Adrenal gland (tissue), 5 donors: ENCODE measurements around the gene BCAP29.

Experiments used
- CTCF ChIP-seq, 6 experiments: fragments of 450-650 bp in 4 of 6; fragments of 200-600 bp in 2 of 6; sonication (generic) in 1 of 6; IDR thresholded peaks; 1 replicate in 5 of 6; 2 replicates in 1 of 6; pipeline versions ENCODE4 v1.5.1 to v1.8.0; 2016 to 2021; ENCODE audit warnings: antibody characterized with exemption in 6 of 6, mild to moderate bottlenecking in 2 of 6, moderate library complexity in 1 of 6
- POLR2A ChIP-seq, 2 donors: fragments of 450-650 bp; IDR thresholded peaks; one replicate each; pipeline ENCODE4 v1.6.1; 2017; ENCODE audit warnings: antibody characterized with exemption in 2 of 2, mild to moderate bottlenecking in 2 of 2, moderate library complexity in 1 of 2
- donor health status: DM: no; HTN: no; CAD: no.

GRCh38 chr7:107663196-107663595 lies 83.2 kb downstream of the BCAP29 start:
- no peak for TF ChIP-seq CTCF (IDR thresholded peaks at IDR 0.05)
- TF ChIP-seq POLR2A (IDR thresholded peaks at IDR 0.05) = no peak
